Fibroblast of skin of abdomen (primary cell): ENCODE measurements around the gene PTPRT.
"Not testable (repeated sequence)": the region's sequence is repeated elsewhere in the genome, so short reads cannot be mapped to it uniquely, and the experiment has no call there.

Source experiments
- DNase-seq: peaks from one replicate; pipeline ENCODE4 v3.0.0-alpha.2; 2013

The PTPRT gene

DNA sequence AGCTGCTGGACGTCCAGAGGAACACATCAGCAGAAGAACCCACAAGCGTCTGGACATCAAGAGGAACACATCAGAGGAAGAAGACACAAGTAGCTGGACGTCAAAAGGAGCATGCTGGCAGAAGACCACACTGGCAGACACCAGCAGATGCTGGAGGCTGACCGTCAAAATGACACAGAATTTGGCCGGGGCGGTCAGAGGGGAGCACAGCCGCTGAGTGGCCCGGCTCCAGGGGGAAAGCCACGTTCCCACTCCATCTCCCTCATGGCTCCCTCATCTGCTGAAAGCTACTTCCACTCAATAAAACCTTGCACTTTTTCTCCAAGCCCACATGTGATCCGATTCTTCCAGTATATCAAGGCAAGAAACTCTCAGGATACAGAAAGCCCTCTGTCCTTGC, 283.6 kb downstream of the PTPRT start:
- DNase-seq = no peak

DNA sequence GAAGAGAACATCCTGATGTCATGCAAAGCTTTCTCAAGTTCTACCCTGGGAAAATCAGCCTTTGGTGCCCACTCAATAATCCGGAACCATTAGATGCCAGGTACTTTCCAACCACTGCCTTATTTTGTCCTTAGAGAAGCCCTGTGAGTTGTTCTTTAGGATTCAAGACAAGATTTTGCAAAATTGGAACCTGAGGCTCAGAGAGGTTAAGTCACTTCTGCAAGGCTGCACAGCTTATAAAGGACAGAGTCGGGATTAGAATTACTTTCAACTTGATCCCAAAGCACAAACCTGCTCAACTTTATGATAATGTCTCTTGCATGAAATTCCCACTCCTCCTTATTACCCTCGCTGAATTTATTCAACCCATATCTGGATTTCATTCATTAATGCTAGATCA, 287.2 kb downstream of the PTPRT start:
- DNase-seq = no peak

DNA sequence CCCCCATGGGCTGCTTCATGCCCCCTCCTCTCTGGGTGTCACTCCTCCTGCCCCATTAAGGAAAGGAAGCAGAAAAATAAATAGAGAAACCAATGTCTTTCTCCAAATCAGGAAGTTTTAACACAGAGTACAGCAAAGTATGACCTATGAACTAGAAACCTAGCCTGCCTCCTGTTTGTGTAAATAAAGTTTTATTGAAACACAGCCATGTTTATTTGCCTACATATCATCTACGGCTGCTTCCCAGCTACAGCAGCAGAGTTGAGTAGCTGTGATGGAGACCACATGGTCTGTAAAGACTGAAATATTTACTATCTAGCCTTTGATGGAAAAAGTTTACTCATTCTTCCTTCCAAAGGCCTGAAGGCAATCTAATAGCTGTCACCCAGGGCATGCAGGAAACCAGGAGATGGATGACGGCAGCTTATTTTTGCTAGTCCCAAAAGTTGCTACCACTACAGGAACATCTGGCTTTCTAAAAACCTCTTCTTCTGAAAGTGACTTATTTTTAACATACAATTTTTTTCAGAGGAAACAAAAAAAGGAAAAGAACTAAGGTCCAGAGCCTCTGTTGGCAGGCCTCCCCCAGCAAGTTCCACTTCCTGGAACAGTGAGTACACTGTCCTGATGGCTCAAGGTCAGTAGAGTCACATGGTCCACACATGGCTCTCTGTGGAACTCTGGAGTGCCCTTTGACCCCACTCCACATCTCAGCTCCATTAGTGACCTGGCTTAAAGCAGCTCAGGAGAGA, 287.8 kb downstream of the PTPRT start:
- DNase-seq = no peak

DNA sequence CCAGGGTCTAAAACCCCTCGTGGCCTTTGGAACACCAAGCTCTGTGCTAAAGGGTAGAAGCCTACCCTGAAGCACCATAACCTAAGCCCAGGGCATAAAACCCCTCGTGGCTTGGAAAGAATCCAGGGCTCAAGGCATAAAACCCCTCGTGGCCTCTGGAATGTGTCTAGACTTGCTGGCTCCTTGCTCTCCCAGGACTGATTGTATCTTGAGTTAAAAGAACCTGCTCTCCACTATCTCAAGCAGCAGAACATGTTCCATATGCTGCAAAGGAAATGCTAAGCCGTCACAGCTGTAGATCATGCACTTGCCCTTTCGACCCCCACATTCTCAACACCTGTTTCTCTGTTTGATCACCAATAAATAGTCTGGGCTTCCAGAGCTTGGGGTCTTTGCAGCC, 288.9 kb downstream of the PTPRT start:
- DNase-seq = not testable (repeated sequence)

DNA sequence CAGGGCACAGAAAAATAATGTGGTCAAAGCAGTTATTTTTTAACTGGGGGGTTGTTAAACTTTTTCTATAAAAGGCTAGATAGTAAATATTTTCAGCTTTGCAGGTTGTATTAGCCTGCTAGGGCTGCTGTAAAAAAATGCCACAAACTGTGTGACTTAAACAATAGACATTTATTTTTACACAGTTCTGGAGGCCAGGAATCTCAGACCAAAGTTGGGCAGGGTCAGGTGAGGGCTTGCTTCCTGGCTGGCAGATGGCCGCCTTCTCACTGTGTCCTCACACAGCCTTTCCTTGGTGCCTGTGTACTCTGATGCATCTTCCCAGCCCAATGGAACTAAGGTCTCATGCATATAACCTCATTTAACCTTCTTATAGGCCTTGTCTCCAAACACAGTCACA, 294.7 kb downstream of the PTPRT start:
- DNase-seq = no peak

DNA sequence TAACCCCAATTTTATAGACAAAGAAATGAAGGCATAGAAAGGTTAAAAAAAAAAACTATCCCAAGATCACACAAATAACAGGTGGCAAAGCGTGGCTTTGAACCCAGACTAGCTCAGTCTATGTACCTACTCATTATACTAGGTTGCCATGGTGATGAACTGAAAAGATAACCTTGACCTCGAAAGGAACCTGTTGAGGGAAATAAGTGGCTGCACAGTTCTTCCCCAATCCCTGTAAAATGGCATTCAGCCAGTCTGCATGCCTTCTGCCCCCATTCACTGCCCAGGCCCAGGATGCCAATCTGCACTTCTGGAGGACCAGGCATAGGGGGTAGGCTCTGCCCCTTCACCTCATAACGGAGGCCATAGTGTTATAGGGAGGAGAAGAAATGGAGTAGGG, 295.2 kb downstream of the PTPRT start:
- no peak for DNase-seq

DNA sequence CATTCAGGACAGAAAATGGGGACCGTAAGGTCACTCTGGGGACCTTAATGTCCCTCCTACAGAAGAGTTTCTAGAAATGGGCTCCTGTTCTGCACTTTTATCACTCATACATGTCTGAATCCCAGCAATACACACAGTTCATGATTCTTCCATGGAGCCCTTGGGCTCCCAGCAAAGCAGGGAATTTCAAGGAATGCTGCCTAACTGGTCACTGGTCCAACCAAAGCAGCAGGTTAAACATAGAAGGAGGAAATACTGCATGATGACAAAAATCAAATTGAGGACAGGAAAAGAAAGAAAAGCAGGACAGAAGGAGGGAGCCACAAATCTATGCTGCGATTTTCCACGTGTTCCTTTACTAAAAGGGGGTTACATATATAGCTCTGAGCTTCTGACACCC, 300.2 kb downstream of the PTPRT start:
- DNase-seq = no peak

DNA sequence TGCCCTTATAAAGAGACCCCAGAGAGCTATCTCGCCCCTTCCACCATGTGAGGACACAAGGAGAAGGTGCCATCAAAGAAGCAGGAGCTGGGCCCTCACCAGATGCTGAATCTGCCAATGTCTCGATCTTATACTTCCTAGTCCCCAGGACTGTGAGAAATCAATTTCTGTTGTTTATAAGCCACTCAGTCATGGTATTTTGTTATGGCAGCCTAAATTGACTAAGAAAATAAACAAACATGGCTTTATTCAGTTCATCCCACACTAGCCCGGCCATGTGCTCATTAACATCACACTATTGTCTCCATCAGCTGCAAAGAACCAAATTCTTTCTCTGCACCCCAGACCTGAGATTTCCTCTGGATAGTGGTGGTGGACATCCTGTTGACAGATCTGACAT, 302.4 kb downstream of the PTPRT start:
- no peak for DNase-seq

DNA sequence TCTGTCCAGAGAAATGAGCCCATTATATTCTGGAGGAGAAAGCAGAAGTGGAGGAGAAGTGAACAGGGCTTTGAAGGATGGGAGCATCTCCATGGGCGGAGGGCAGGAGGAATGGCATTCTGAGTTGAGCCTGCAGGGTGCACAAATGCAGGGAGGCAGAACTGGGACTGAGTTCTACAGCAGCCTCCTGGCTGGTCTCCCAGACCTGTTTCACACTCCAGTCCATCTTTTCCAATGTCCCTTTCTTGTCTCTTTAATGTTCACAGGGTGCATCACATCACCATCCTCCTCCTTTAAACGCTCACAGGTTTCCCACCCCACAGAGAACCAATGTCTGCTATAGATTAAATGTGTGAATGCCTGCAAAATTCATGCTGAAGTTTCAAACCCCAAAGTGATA, 302.9 kb downstream of the PTPRT start:
- no peak for DNase-seq

DNA sequence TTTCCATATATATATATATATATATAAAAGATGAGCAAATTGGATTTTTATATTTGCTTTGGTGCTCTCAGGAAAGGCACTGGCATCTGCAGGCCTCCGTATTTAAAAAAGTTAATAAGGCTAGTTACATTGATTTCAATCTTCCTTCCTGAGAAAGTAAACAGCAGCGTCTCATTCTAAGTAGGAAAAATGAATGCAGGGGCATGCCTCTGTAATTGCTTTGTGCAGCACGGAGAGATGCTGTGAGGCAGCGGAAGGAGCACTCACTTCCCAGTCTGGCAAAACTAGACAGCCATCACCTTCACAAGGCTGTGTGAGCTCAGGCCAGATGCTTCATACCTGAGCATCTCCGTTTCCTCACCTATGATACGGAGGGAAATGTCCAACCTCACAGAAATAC, 303.7 kb downstream of the PTPRT start:
- DNase-seq = no peak

DNA sequence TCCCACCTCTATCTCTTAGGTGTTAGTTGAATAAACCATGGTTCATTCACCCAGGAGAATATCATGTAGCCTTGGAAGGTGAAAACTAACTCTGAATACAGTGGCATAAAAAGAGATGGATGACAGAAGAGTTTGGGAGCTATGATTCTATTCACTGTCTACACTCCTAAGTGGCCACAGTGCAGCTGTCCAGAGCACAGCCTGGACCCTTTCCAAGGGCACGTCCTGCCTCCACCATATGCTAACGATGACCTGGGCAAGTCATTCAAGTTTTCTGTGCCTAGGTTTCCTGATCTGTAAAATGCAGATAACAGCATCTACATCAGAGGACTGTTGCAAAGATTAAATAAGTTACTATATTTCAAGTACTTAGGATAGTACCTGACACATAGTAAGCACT, 314.1 kb downstream of the PTPRT start:
- DNase-seq = no peak

DNA sequence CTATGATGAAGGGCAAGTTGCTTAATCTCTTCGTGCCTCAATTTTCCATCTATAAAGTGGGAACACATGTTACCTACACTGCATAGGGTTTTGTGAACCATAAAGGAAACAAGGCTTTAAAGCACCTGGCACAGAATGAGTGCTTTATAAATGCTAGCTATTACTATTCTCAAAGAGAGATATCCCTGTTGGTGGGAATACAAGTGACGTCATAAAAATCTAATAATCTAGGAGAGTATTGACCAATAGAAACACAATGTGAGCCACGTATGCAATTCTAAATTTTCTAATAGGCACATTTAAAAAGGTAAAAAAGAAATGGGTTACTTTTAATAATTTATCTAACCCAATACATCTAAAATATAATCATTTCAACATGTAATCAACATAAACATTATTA, 316.4 kb downstream of the PTPRT start:
- no peak for DNase-seq

DNA sequence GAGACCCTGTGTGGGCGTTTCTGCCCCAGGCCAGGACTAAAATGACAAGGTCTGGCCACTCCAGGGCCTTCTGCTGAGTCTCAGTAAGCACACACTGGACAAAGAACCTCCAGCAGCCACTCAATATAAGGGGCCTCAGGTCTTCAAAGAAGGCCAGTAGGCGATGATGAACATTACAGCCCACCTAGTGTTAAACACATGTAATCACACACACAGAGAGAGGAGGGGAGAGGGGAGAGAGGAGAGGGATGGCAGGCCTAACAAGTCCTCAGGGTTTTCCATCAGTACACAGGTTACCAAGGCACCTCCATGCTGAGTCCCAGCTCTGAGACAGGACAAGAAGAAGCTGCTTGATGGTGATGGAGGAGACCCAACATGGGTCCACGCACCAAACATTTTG, 325.6 kb downstream of the PTPRT start:
- DNase-seq = no peak

DNA sequence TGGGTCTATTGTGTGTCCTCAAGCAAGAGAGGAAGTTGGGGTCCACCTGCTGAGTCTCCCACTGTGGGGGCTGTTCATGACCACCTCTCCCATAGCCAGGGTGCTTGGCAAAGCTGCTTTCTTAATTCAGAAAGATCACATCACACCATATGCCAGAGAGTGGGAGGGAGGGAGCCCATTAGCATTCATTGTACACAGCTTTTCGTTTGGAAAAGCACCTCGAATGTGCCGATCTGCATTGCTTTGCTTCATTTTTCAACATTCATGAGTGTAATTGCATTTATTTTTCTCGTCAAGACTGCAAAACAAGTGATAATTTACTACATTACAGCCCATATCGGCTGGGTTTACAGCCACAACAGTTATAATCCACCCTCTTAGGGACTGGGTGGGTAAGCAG, 327.3 kb downstream of the PTPRT start:
- DNase-seq = no peak

DNA sequence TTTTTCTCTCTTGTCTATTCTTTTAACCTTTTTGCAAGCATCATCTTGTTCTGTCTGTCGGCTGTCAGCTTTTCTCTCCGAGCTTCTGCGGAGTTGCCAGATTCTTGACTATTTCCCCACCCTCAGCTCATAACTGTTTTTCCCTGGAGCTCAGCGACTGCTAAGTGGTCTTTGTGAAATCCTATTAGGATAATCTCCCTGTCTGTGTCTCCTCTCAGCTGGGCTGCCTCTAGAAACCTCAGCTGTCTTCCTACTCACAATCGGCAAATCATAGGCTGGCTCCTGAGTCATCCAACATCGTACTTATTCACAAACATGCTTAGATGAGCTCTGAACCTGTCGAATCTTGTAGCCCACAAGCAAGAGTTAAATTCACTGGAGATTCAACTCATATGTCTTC, 332.3 kb downstream of the PTPRT start:
- DNase-seq = no peak

DNA sequence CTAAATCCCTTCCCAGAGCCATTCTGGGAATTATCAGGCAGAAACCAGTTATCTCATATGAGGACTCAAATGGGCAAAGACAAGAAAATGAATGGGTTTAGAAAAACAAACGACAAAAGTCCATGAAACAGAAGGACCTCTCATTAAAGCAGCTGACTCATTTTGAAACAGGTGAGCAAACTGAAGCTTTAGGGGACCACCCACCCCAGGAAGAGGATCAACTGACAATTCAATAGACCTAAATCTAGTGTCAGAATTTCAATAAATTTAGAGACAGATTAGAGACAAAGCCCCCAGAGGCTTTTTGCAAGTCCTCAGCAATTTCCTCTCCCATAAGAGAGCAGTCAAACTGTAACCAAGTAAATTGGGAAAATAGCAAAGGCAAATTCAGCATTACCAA, 333.8 kb downstream of the PTPRT start:
- no peak for DNase-seq

DNA sequence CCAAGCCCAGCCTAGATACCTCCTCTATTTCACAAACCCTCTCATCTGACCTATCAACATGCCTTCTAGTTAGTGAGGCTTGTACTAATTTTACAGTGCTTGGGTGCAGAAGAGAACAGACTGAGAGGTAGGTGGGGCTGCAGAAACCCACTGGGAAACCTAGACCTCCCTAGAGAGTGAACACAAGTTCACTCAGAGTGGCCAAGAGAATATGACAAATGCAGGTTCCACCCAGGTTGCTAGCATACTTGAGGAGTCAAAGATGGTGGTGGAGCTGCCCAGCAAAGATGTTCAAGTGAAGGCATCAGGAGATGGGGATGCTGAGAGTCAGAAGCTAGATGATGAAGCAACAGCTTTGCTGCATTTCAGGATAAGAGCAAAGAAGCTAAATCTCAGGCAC, 337.0 kb downstream of the PTPRT start:
- DNase-seq = no peak

DNA sequence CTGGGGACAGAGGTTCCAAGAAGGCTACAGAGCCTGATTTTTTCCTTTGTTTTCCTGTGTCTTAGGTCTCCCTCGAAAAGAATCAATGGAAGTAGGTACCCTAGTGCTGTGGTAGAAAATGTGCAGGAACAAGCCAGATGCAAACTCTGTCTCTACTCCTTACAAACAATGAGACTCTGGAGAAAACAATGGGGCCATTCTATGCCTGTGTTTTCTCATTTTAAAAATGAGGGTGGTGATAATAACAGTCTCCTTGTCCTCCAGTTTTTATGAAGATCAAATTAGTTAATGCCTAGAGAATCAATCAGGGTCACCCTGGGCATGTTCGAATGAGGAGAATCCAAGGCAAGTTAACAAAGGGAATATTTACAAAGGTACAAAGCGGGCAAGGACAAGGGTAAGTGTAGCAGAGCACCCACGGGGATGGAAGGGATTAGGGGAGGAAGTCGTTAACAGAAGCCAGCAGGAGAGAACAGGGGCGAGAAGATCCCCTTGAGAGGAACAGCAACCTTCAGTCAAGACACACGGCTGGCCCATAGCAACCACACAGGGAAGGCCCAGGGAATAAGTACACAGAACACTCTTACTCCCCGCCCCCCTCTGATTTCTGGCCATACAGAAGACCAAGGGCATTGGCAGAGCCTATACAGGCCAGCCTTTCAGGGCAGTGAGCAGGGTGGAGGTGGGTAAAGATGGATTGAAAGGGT, 342.8 kb downstream of the PTPRT start:
- no peak for DNase-seq

DNA sequence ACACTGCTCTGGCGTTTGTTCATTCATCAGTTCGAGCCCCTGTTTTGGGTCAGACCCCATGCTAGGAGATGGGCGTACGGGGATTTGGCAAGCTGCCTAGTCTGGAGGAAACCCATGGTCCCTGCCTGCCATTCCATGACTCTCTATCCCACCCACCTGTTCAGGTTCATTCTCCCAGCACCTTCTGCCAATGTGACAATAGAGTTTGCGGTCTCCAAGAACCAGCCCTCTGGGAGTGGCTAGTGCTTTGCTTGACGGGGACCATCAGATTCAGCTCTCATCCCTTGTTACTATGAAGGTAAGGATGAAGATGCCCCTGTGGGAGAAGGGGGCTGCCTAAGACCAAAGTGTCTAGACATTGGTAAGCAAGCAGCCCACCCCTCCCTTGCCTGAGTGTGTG, 345.0 kb downstream of the PTPRT start:
- no peak for DNase-seq

DNA sequence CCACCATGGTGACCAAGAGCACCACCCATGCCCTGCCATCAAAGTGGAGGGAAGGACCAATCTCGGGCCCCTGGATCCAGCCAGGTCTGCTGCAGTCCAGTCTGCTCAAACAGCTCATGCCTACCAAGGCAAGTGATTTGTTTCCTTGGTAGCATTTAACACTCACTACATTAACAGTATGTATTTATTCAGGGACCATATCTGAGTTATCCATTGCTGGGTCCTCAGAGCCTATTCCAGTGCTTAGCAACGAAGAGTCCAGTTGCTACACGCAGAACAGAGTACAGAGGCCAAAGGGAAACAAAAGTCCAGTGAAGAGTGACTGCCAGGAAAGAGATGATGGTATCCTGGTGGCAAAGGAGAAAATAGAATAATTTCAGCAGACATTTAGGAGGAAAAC, 352.2 kb downstream of the PTPRT start:
- no peak for DNase-seq

DNA sequence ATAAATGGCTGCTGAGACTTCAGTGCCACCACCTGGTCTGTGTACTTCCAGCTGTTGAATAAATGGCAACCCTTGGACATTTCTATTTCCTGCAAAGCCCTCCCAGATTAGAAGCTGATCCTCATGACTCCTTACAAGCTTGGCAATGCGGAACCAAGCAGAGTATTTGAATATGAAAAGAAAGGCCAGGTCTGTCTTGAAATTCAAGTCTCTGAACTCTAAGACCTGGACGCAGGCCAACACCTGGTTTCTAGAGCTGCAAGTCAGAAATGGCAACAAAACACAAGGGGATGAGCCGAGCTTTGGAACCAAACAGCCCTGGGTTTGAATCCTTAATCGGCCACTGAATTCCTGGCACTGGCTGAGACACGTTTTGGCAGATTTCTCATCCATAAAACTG, 353.4 kb downstream of the PTPRT start:
- DNase-seq = no peak

DNA sequence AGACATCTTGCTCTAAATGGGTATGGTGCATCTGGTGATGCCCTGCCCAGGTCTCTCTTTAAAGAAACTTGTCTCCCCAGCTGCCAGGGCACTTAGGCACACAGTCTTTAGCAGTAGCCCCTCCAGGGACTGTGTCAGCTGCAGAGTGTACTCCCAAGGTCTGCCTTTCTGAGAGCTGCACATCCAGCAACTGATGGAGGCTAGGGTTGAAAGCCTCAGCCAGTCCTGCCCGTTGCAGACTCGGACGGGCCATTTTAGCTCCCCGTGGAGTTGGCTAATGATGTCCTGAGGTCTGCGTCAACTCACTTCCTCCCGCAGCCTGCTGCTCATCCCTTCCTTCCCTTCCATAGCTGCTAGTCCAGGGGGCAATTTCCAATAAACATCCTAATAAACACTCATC, 381.8 kb downstream of the PTPRT start:
- DNase-seq = no peak

DNA sequence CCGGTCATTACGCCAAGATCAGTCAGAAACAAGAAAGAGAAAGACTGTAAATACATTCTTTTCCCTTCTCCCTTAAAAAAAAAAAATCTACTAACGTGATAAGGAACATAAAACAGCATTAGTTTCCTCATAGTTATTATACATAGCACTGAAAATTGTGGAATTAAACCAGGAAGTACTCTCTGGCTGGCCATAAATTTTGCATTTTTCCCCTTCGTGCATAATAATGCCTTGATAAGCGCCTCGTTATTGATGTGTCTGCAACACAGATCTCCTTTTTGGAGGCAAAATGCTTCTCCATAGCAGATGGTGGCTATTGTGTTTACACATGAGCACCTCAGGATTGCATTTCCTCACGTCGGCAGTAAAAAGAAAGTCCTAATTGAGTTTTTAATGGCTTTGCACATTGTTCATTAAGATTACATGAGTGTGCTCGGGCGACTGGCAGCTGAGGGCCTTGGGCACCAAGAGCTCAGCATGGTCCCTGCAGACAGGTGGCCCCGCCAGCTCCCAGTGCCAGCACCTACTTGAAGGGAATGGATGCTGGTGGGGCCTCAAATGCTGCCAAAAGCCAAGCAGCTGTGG, 394.5 kb downstream of the PTPRT start:
- no peak for DNase-seq

DNA sequence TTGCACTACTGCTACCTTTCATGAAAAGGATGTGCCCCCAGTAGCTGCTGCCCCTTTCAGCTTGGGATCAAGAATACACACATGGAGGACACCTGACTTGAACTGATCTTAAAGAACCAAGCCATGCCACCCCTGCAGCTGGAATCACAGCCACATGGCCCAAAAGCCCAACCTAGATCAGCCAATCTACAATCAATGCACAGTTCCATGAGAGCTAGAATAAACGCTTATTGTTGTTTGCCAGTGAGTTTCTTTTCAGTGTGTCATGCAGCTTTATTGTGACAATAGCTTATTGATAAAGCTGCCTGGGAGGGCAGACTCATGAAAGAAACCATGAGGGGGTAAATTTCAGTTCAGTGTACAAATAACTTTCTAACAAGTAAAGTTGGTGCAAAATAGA, 397.7 kb downstream of the PTPRT start:
- DNase-seq = no peak
